GM23338 (cell line): Measurements from ENCODE around the gene PDIA2.

Experiments used
- CTCF ChIP-seq, 2 experiments: fragments of 200-600 bp in 1 of 2; sonication (generic) in 1 of 2; conservative IDR thresholded peaks; 2 replicates each; pipeline versions ENCODE4 v1.5.1 to v1.6.1; 2016 to 2017; ENCODE audit warnings: antibody characterized with exemption in 2 of 2, low read depth in 2 of 2, mild to moderate bottlenecking in 2 of 2, moderate library complexity in 1 of 2
- EZH2 ChIP-seq: fragments of 200-600 bp; sonication (generic); IDR thresholded peaks from one replicate; pipeline ENCODE4 v1.8.0; 2017; ENCODE audit warnings: antibody characterized with exemption, mild to moderate bottlenecking, low read depth; ENCODE audit not compliant: unreplicated experiment
- POLR2AphosphoS5 ChIP-seq: IDR thresholded peaks from 2 replicates; pipeline ENCODE4 v1.6.1; 2016; ENCODE audit warnings: antibody characterized with exemption, low read depth

- TF ChIP-seq EZH2 (no peak), CTCF (conservative IDR thresholded peaks at IDR 0.05; ENCODE audit: low read depth in 2 of 2) (no peak), POLR2AphosphoS5 (no peak)
Observed at GRCh38 chr16:266258-267164, 16.5 kb upstream of the PDIA2 start.
